ENCODE results near the gene UBE2D3. TPM values are rescaled to one million over a fixed set of nuclear protein-coding genes. Genes with fewer than 3 reads are reported as not detected.

The UBE2D3 gene
- total RNA-seq, 2 experiments from 2014 or later = 347 to 363 TPM

GRCh38 chr4:102869569-102870197 is 42.3 kb upstream of the UBE2D3 start:
- H3K4me1 ChIP-seq (ENCODE audit: insufficient read depth, low read length, poor library complexity, severe bottlenecking) = peaks cover 42% of the 10 kb centered on the region
- ChIA-PET POLR2A (interaction anchor here (0.6 to 7.1 kb wide), 13 partner anchors 18 to 525 kb away, joined by 3 to 116 read pairs (median 4); partner anchors contain the start of gene UBE2D3), CTCF (ENCODE audit: unreplicated experiment) (no interaction called here)
- TSS peak; percentile 61 for BruUV-seq (replicated peaks)
- peak overlapping the region; percentile 94 for H3K27ac ChIP-seq (ENCODE audit: low read depth, low read length, poor library complexity, severe bottlenecking)
- H3K4me3 ChIP-seq (ENCODE audit: low read depth, low read length, poor library complexity, severe bottlenecking) = peak overlapping the region; percentile 74
- H3K36me3 ChIP-seq (ENCODE audit: insufficient read depth, low read length) = peaks cover 38% of the 10 kb centered on the region
- TF ChIP-seq EZH2phosphoT487 (IDR thresholded peaks at IDR 0.05; ENCODE audit: borderline replicate concordance, low read depth, low read length) (no peak), CTCF (conservative IDR thresholded peaks at IDR 0.05; ENCODE audit: low read length) (no peak)
- peaks cover 1% of the 10 kb centered on the region; the same call in 1 of the 2 replicates for H3K9me3 ChIP-seq (ENCODE audit: low read length)
- no peaks in the 10 kb centered on the region for H4K20me1 ChIP-seq (ENCODE audit: insufficient read depth, low read length)
- peak overlapping the region; percentile 53; the same call in 1 of the 2 replicates for H2AFZ ChIP-seq (ENCODE audit: low read length)
- intact Hi-C loops (cut with micrococcal nuclease; ENCODE audit: unreplicated experiment) = loop anchor here (2.0 to 5.0 kb wide), 4 partner anchors 109 to 522 kb away; partner anchors contain the start of genes MANBA, SLC39A8 and SLC9B2
- DNase-seq (ENCODE audit: low spot score) = peak; percentile 13
- peak overlapping the region; percentile 86 for H3K4me2 ChIP-seq (ENCODE audit: low read length)
- no peaks in the 10 kb centered on the region for H3K9me2 ChIP-seq (ENCODE audit: insufficient read depth, low read length)
- peaks cover 92% of the 10 kb centered on the region for H3K79me2 ChIP-seq (ENCODE audit: insufficient read depth, low read depth, low read length)

GRCh38 chr4:102868781-102869568 is 41.6 kb upstream of the UBE2D3 start, which contains the start of gene CISD2:
Gene CISD2, plus strand, starts transcription at chr4:102868992. Its CDS starts 93 bp downstream, at chr4:102869085.
- peak within 1 kb of the TSS; percentile 94 for H3K27ac ChIP-seq (ENCODE audit: low read depth, low read length, poor library complexity, severe bottlenecking)
- DNase-seq (ENCODE audit: low spot score) = peak; percentile 94
- peak within 1 kb of the TSS; percentile 86 for H3K4me2 ChIP-seq (ENCODE audit: low read length)
- POLR2A ChIA-PET = interaction anchor here (0.6 to 7.1 kb wide), 14 partner anchors 17 to 524 kb away, joined by 3 to 116 read pairs (median 4); partner anchors contain the start of gene UBE2D3
- no peaks in the 10 kb centered on the region for H3K9me2 ChIP-seq (ENCODE audit: insufficient read depth, low read length)
- H3K36me3 ChIP-seq (ENCODE audit: insufficient read depth, low read length) = peaks cover 38% of the 10 kb centered on the region
- TF ChIP-seq CTCF (conservative IDR thresholded peaks at IDR 0.05; ENCODE audit: low read length) (no peak), EZH2phosphoT487 (IDR thresholded peaks at IDR 0.05; ENCODE audit: borderline replicate concordance, low read depth, low read length) (no peak)
- BruUV-seq (replicated peaks) = no TSS peak
- intact Hi-C loops (cut with micrococcal nuclease; ENCODE audit: unreplicated experiment) = loop anchor here (1.0 to 5.0 kb wide), 5 partner anchors 41 to 522 kb away; partner anchors contain the start of genes MANBA, SLC39A8 and SLC9B2
- peak within 1 kb of the TSS; percentile 53; the same call in 1 of the 2 replicates for H2AFZ ChIP-seq (ENCODE audit: low read length)
- peak within 1 kb of the TSS; percentile 74 for H3K4me3 ChIP-seq (ENCODE audit: low read depth, low read length, poor library complexity, severe bottlenecking)
- H3K4me1 ChIP-seq (ENCODE audit: insufficient read depth, low read length, poor library complexity, severe bottlenecking) = peaks cover 42% of the 10 kb centered on the region
- CTCF ChIA-PET (ENCODE audit: unreplicated experiment) = interaction anchor here (1.8 kb wide), 1 partner anchor 41 kb away, joined by 7 read pairs; no protein-coding TSS in a partner anchor
- no peaks in the 10 kb centered on the region for H4K20me1 ChIP-seq (ENCODE audit: insufficient read depth, low read length)
- H3K9me3 ChIP-seq (ENCODE audit: low read length) = 0 out of 2 replicates have a peak, but pooled peaks cover 3% of the 10 kb centered on the region
- H3K79me2 ChIP-seq (ENCODE audit: insufficient read depth, low read depth, low read length) = peaks cover 92% of the 10 kb centered on the region
